ENCODE data around the gene EPN3.

The EPN3 gene

GRCh38 chr17:50550661-50551432 is 18.3 kb downstream of the EPN3 start:
- no peak for DNase-seq

- DNase-seq: no peak
Observed at GRCh38 chr17:50551433-50551815, 18.9 kb downstream of the EPN3 start.

- DNase-seq: no peak
Observed at GRCh38 chr17:50551884-50552283, 19.3 kb downstream of the EPN3 start.

GRCh38 chr17:50554201-50554600 is 21.7 kb downstream of the EPN3 start:
- DNase-seq: no peak

GRCh38 chr17:50556803-50557202 is 24.3 kb downstream of the EPN3 start:
- DNase-seq: no peak

GRCh38 chr17:50557630-50558029 is 25.1 kb downstream of the EPN3 start:
- DNase-seq: no peak

GRCh38 chr17:50558091-50558490 is 25.6 kb downstream of the EPN3 start:
- DNase-seq: no peak

- no peak for DNase-seq
Observed at GRCh38 chr17:50558581-50558940, 26.0 kb downstream of the EPN3 start.

- DNase-seq: no peak
Observed at GRCh38 chr17:50558941-50559614, 26.5 kb downstream of the EPN3 start.

GRCh38 chr17:50559674-50560184 is 27.2 kb downstream of the EPN3 start:
- peak in 1 of 5 donors; percentile 22 for DNase-seq

GRCh38 chr17:50560185-50560824 is 27.8 kb downstream of the EPN3 start, which contains the start of gene CACNA1G:
TSS of gene CACNA1G (plus strand) at chr17:50560715. CDS start at chr17:50561460, 745 bp downstream.
- DNase-seq: peak; percentile 73 to 82 (median 81)

- DNase-seq: no peak
Observed at GRCh38 chr17:50560931-50561745, 28.6 kb downstream of the EPN3 start.

GRCh38 chr17:50561746-50562141 is 29.2 kb downstream of the EPN3 start:
- DNase-seq: no peak

- DNase-seq: no peak
Observed at GRCh38 chr17:50562242-50563091, 29.9 kb downstream of the EPN3 start.

- DNase-seq: no peak
Observed at GRCh38 chr17:50563092-50563511, 30.6 kb downstream of the EPN3 start.

GRCh38 chr17:50564916-50565315 is 32.4 kb downstream of the EPN3 start:
- no peak for DNase-seq

GRCh38 chr17:50565402-50566350 is 33.1 kb downstream of the EPN3 start:
- no peak for DNase-seq

- DNase-seq: no peak
Observed at GRCh38 chr17:50566886-50567285, 34.4 kb downstream of the EPN3 start.

- DNase-seq: no peak
Observed at GRCh38 chr17:50568659-50569058, 36.1 kb downstream of the EPN3 start.

- no peak for DNase-seq
Observed at GRCh38 chr17:50569592-50569991, 37.1 kb downstream of the EPN3 start.

GRCh38 chr17:50570032-50570431 is 37.5 kb downstream of the EPN3 start:
- no peak for DNase-seq

Measured in T-helper 1 cell (primary cell).